Inferior parietal cortex (tissue), 1 donor: ENCODE results near the gene HOXA13.

Experiments used
- DNase-seq: peaks from one replicate; pipeline ENCODE4 v3.0.0-alpha.2; 2016; ENCODE audit errors: extremely low spot score

HOXA13 gene

GRCh38 chr7:27199849-27200760, at the start of gene HOXA13:
HOXA13 (minus strand) TSS chr7:27200091; CDS start chr7:27200077, 14 bp downstream.
- no peak for DNase-seq

GRCh38 chr7:27248911-27249723, 49.2 kb upstream of the HOXA13 start:
- DNase-seq = no peak

- DNase-seq = no peak
These were observed 48.5 kb upstream of the HOXA13 start for GRCh38 chr7:27248427-27248806.

GRCh38 chr7:27247452-27248426, 47.8 kb upstream of the HOXA13 start:
- DNase-seq = no peak

GRCh38 chr7:27247000-27247399, 47.1 kb upstream of the HOXA13 start:
- DNase-seq = no peak

GRCh38 chr7:27245798-27246691, 46.2 kb upstream of the HOXA13 start:
- DNase-seq = no peak

GRCh38 chr7:27245124-27245797, 45.4 kb upstream of the HOXA13 start:
- no peak for DNase-seq

- no peak for DNase-seq
These were observed 44.7 kb upstream of the HOXA13 start for GRCh38 chr7:27244488-27245123.

GRCh38 chr7:27243340-27244163, 43.7 kb upstream of the HOXA13 start:
- DNase-seq = no peak

GRCh38 chr7:27242555-27243339, 42.9 kb upstream of the HOXA13 start, which contains the start of gene EVX1:
EVX1 (plus strand) TSS chr7:27242802; CDS start chr7:27243031, 229 bp downstream.
- no peak for DNase-seq

GRCh38 chr7:27242154-27242553, 42.3 kb upstream of the HOXA13 start:
- DNase-seq = no peak

GRCh38 chr7:27241189-27242056, 41.5 kb upstream of the HOXA13 start:
- no peak for DNase-seq

GRCh38 chr7:27240015-27240731, 40.3 kb upstream of the HOXA13 start:
- no peak for DNase-seq

GRCh38 chr7:27239387-27240014, 39.6 kb upstream of the HOXA13 start:
- no peak for DNase-seq

- no peak for DNase-seq
These were observed 39.1 kb upstream of the HOXA13 start for GRCh38 chr7:27238979-27239386.
